ENCODE results near the gene GPD1L. TPM values are rescaled to one million over a fixed set of nuclear protein-coding genes. Genes with fewer than 3 reads are reported as not detected.

GPD1L gene
- total RNA-seq, 1 donor from 2014 or later = 11.2 TPM

DNA sequence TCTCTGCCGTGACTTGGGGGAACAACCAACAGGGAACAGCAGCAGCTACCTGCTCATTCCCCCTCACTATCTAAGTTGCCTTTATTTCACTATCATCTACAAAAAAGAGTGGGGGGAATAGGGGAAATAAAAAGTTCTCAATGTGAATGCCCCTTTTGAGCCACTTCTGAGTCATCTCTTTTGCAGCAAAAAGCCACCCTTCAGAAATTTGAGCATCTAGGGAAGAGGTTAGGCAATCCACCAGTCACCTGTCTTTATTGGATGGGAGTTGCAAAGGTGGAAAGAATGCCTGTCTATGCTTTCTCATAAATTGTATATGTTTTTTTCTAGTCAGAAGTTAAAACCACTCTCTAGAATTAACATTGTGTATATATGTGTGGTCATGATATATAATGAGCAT, 41.1 kb downstream of the GPD1L start:
- no peaks in the 10 kb centered on the region for H3K79me2 ChIP-seq (ENCODE audit: insufficient read depth, low read length)
- H3K27ac ChIP-seq (ENCODE audit: low read depth, low read length) = no peak overlapping the region
- H3K4me1 Mint-ChIP-seq (ENCODE audit: low read depth, unreplicated experiment) = peaks cover 31% of the 10 kb centered on the region
- H3K27me3 ChIP-seq (ENCODE audit: insufficient read depth, low read length) = no peaks in the 10 kb centered on the region
- H3K4me1 ChIP-seq (ENCODE audit: insufficient read depth, low read length) = peaks cover 4% of the 10 kb centered on the region
- TF ChIP-seq, protein P1, sequence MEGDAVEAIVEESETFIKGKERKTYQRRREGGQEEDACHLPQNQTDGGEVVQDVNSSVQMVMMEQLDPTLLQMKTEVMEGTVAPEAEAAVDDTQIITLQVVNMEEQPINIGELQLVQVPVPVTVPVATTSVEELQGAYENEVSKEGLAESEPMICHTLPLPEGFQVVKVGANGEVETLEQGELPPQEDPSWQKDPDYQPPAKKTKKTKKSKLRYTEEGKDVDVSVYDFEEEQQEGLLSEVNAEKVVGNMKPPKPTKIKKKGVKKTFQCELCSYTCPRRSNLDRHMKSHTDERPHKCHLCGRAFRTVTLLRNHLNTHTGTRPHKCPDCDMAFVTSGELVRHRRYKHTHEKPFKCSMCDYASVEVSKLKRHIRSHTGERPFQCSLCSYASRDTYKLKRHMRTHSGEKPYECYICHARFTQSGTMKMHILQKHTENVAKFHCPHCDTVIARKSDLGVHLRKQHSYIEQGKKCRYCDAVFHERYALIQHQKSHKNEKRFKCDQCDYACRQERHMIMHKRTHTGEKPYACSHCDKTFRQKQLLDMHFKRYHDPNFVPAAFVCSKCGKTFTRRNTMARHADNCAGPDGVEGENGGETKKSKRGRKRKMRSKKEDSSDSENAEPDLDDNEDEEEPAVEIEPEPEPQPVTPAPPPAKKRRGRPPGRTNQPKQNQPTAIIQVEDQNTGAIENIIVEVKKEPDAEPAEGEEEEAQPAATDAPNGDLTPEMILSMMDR (IDR thresholded peaks at IDR 0.05; ENCODE audit: insufficient read depth, low read depth, low read length) = no peak
- TF ChIP-seq EZH2 (IDR thresholded peaks at IDR 0.05; ENCODE audit: insufficient read depth, low read length) = no peak
- H3K9me3 Mint-ChIP-seq (ENCODE audit: unreplicated experiment) = no peaks in the 10 kb centered on the region
- no peak overlapping the region for H2AFZ ChIP-seq (ENCODE audit: low read depth, low read length)
- H3K4me2 ChIP-seq (ENCODE audit: low read length) = no peak overlapping the region
- no peak overlapping the region for H3K4me3 ChIP-seq (ENCODE audit: insufficient read depth, low read depth, low read length)
- H3K9ac ChIP-seq (ENCODE audit: low read length) = no peak overlapping the region
- DNase-seq (ENCODE audit: low read depth) = no peak
- no peak overlapping the region for H3K4me3 Mint-ChIP-seq (ENCODE audit: unreplicated experiment)
- H3K9me3 ChIP-seq (ENCODE audit: insufficient read depth, low read depth, low read length) = no peaks in the 10 kb centered on the region
- H3K27ac Mint-ChIP-seq (ENCODE audit: unreplicated experiment) = no peak overlapping the region
- no peaks in the 10 kb centered on the region for H4K20me1 ChIP-seq (ENCODE audit: insufficient read depth, low read length)
- no peaks in the 10 kb centered on the region for H3K27me3 Mint-ChIP-seq (ENCODE audit: low read depth, unreplicated experiment)
- no peaks in the 10 kb centered on the region for H3K36me3 ChIP-seq (ENCODE audit: insufficient read depth, low read length)
- FAIRE-seq = no peak
- H3K36me3 Mint-ChIP-seq (ENCODE audit: low read depth, unreplicated experiment) = no peaks in the 10 kb centered on the region

DNA sequence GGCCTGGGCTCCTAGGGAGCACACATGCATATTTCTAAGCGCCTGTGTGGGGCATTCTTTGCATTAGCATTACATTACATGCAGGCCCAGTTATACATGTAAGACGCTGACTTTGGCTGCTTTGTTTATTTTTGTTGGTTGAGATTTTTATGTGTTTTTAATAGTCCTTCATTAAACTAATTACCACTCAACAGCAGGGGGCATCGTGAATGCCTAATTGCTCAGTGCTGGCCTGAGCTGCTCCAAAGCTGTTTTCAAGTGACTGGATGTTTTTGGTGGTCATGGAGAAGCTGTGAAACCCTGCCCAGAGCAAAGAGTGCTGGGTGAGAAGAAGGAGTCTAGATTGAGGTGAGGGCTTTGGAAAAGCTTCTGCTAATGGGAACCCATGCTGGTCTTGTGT, 41.5 kb downstream of the GPD1L start:
- H3K36me3 Mint-ChIP-seq (ENCODE audit: low read depth, unreplicated experiment) = no peaks in the 10 kb centered on the region
- FAIRE-seq = no peak
- H2AFZ ChIP-seq (ENCODE audit: low read depth, low read length) = no peak overlapping the region
- H3K27me3 ChIP-seq (ENCODE audit: insufficient read depth, low read length) = no peaks in the 10 kb centered on the region
- no peaks in the 10 kb centered on the region for H3K36me3 ChIP-seq (ENCODE audit: insufficient read depth, low read length)
- no peak overlapping the region for H3K27ac ChIP-seq (ENCODE audit: low read depth, low read length)
- no peaks in the 10 kb centered on the region for H3K79me2 ChIP-seq (ENCODE audit: insufficient read depth, low read length)
- no peak overlapping the region for H3K4me2 ChIP-seq (ENCODE audit: low read length)
- no peaks in the 10 kb centered on the region for H3K9me3 Mint-ChIP-seq (ENCODE audit: unreplicated experiment)
- peaks cover 4% of the 10 kb centered on the region for H3K4me1 ChIP-seq (ENCODE audit: insufficient read depth, low read length)
- TF ChIP-seq EZH2 (IDR thresholded peaks at IDR 0.05; ENCODE audit: insufficient read depth, low read length) = no peak
- TF ChIP-seq, protein P1 (IDR thresholded peaks at IDR 0.05; ENCODE audit: insufficient read depth, low read depth, low read length) = no peak
- H3K27me3 Mint-ChIP-seq (ENCODE audit: low read depth, unreplicated experiment) = no peaks in the 10 kb centered on the region
- H3K4me3 ChIP-seq (ENCODE audit: insufficient read depth, low read depth, low read length) = no peak overlapping the region
- H3K27ac Mint-ChIP-seq (ENCODE audit: unreplicated experiment) = no peak overlapping the region
- no peak overlapping the region for H3K4me3 Mint-ChIP-seq (ENCODE audit: unreplicated experiment)
- no peaks in the 10 kb centered on the region for H3K9me3 ChIP-seq (ENCODE audit: insufficient read depth, low read depth, low read length)
- peaks cover 31% of the 10 kb centered on the region for H3K4me1 Mint-ChIP-seq (ENCODE audit: low read depth, unreplicated experiment)
- no peaks in the 10 kb centered on the region for H4K20me1 ChIP-seq (ENCODE audit: insufficient read depth, low read length)
- DNase-seq (ENCODE audit: low read depth) = no peak
- H3K9ac ChIP-seq (ENCODE audit: low read length) = no peak overlapping the region

DNA sequence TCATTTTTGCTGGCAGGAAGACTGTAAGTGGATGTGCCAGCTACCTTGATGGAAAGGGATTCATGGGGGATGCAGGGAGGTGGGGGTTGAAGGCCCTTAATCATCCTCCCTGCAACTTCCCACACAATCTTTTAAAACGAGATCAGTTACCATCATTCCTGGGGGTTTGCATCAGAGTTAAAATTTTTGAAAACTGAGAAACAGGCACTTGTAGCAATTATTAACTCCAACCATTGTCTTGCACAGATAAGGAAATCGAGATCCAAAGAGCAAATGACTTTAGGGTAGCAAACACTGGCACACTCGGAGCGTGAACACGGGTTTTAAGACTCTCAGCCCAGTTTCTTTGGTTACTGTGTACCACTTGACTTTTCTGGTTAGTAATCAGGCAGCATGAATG, 41.9 kb downstream of the GPD1L start:
- TF ChIP-seq EZH2 (IDR thresholded peaks at IDR 0.05; ENCODE audit: insufficient read depth, low read length) = no peak
- TF ChIP-seq, protein P1 (IDR thresholded peaks at IDR 0.05; ENCODE audit: insufficient read depth, low read depth, low read length) = no peak
- no peak overlapping the region for H2AFZ ChIP-seq (ENCODE audit: low read depth, low read length)
- Mint-ChIP-seq H3K4me3 (ENCODE audit: unreplicated experiment) (no peak overlapping the region), H3K27ac (ENCODE audit: unreplicated experiment) (no peak overlapping the region), H3K36me3 (ENCODE audit: low read depth, unreplicated experiment) (no peaks in the 10 kb centered on the region), H3K27me3 (ENCODE audit: low read depth, unreplicated experiment) (no peaks in the 10 kb centered on the region), H3K4me1 (ENCODE audit: low read depth, unreplicated experiment) (peaks cover 31% of the 10 kb centered on the region), H3K9me3 (ENCODE audit: unreplicated experiment) (no peaks in the 10 kb centered on the region)
- no peak overlapping the region for H3K4me3 ChIP-seq (ENCODE audit: insufficient read depth, low read depth, low read length)
- H4K20me1 ChIP-seq (ENCODE audit: insufficient read depth, low read length) = no peaks in the 10 kb centered on the region
- H3K36me3 ChIP-seq (ENCODE audit: insufficient read depth, low read length) = no peaks in the 10 kb centered on the region
- no peak overlapping the region for H3K9ac ChIP-seq (ENCODE audit: low read length)
- peaks cover 4% of the 10 kb centered on the region for H3K4me1 ChIP-seq (ENCODE audit: insufficient read depth, low read length)
- no peaks in the 10 kb centered on the region for H3K9me3 ChIP-seq (ENCODE audit: insufficient read depth, low read depth, low read length)
- no peaks in the 10 kb centered on the region for H3K79me2 ChIP-seq (ENCODE audit: insufficient read depth, low read length)
- DNase-seq (ENCODE audit: low read depth) (peak; percentile 19), FAIRE-seq (no peak)
- H3K27me3 ChIP-seq (ENCODE audit: insufficient read depth, low read length) = no peaks in the 10 kb centered on the region
- H3K4me2 ChIP-seq (ENCODE audit: low read length) = no peak overlapping the region
- H3K27ac ChIP-seq (ENCODE audit: low read depth, low read length) = no peak overlapping the region

Data from astrocyte (in vitro differentiated cells and primary cell).